ENCODE results near the gene WASF1.
A peak's percentile ranks its signal among the peaks of the same experiment; 100 is the strongest.

The WASF1 gene

GRCh38 chr6:110064744-110065524 is 114.5 kb downstream of the WASF1 start:
- H3K36me3 ChIP-seq (ENCODE audit: control insufficient read depth, insufficient read depth, low read length), result no peaks in the 10 kb centered on the region
- no peak overlapping the region for H3K27ac ChIP-seq (ENCODE audit: low read length)
- WGBS (ENCODE audit: insufficient coverage, insufficient read length), result no CpG with 5 or more reads among the region's 5 CpGs
- H3K4me3 ChIP-seq (ENCODE audit: low read length), result no peak overlapping the region
- no peaks in the 10 kb centered on the region for H3K9me3 ChIP-seq (ENCODE audit: control insufficient read depth, insufficient read depth, low read length)
- H3K27me3 ChIP-seq (ENCODE audit: control insufficient read depth, insufficient read depth, low read length), result no peaks in the 10 kb centered on the region
- H3K4me1 ChIP-seq (ENCODE audit: control insufficient read depth, insufficient read depth, low read length), result no peaks in the 10 kb centered on the region
- DNase-seq (ENCODE audit: low read depth, low spot score), result no peak

- no peaks in the 10 kb centered on the region for H3K4me1 ChIP-seq (ENCODE audit: control insufficient read depth, insufficient read depth, low read length)
- DNase-seq (ENCODE audit: low read depth, low spot score), result no peak
- WGBS (ENCODE audit: insufficient coverage, insufficient read length), result no CpG with 5 or more reads among the region's 6 CpGs
- no peak overlapping the region for H3K4me3 ChIP-seq (ENCODE audit: low read length)
- no peaks in the 10 kb centered on the region for H3K9me3 ChIP-seq (ENCODE audit: control insufficient read depth, insufficient read depth, low read length)
- H3K27ac ChIP-seq (ENCODE audit: low read length), result no peak overlapping the region
- no peaks in the 10 kb centered on the region for H3K27me3 ChIP-seq (ENCODE audit: control insufficient read depth, insufficient read depth, low read length)
- no peaks in the 10 kb centered on the region for H3K36me3 ChIP-seq (ENCODE audit: control insufficient read depth, insufficient read depth, low read length)
These were observed 115.7 kb downstream of the WASF1 start for GRCh38 chr6:110063594-110064263.

- Histone ChIP-seq H3K9me3 (ENCODE audit: control insufficient read depth, insufficient read depth, low read length) (no peaks in the 10 kb centered on the region), H3K36me3 (ENCODE audit: control insufficient read depth, insufficient read depth, low read length) (no peaks in the 10 kb centered on the region), H3K27ac (ENCODE audit: low read length) (no peak overlapping the region), H3K4me1 (ENCODE audit: control insufficient read depth, insufficient read depth, low read length) (no peaks in the 10 kb centered on the region), H3K4me3 (ENCODE audit: low read length) (no peak overlapping the region), H3K27me3 (ENCODE audit: control insufficient read depth, insufficient read depth, low read length) (no peaks in the 10 kb centered on the region)
- no peak for DNase-seq (ENCODE audit: low read depth, low spot score)
- no CpG with 5 or more reads among the region's 3 CpGs for WGBS (ENCODE audit: insufficient coverage, insufficient read length)
These were observed 124.1 kb downstream of the WASF1 start for GRCh38 chr6:110055387-110055735.

GRCh38 chr6:110054664-110055386 is 124.6 kb downstream of the WASF1 start:
- Histone ChIP-seq H3K27ac (ENCODE audit: low read length) (no peak overlapping the region), H3K4me3 (ENCODE audit: low read length) (no peak overlapping the region), H3K9me3 (ENCODE audit: control insufficient read depth, insufficient read depth, low read length) (no peaks in the 10 kb centered on the region), H3K4me1 (ENCODE audit: control insufficient read depth, insufficient read depth, low read length) (no peaks in the 10 kb centered on the region), H3K27me3 (ENCODE audit: control insufficient read depth, insufficient read depth, low read length) (no peaks in the 10 kb centered on the region), H3K36me3 (ENCODE audit: control insufficient read depth, insufficient read depth, low read length) (no peaks in the 10 kb centered on the region)
- no CpG with 5 or more reads among the region's 15 CpGs for WGBS (ENCODE audit: insufficient coverage, insufficient read length)
- DNase-seq (ENCODE audit: low read depth, low spot score), result no peak

GRCh38 chr6:110053395-110054240 is 125.9 kb downstream of the WASF1 start:
- H3K4me1 ChIP-seq (ENCODE audit: control insufficient read depth, insufficient read depth, low read length), result no peaks in the 10 kb centered on the region
- H3K9me3 ChIP-seq (ENCODE audit: control insufficient read depth, insufficient read depth, low read length), result no peaks in the 10 kb centered on the region
- H3K27me3 ChIP-seq (ENCODE audit: control insufficient read depth, insufficient read depth, low read length), result no peaks in the 10 kb centered on the region
- no peak overlapping the region for H3K4me3 ChIP-seq (ENCODE audit: low read length)
- no peaks in the 10 kb centered on the region for H3K36me3 ChIP-seq (ENCODE audit: control insufficient read depth, insufficient read depth, low read length)
- no CpG with 5 or more reads among the region's 5 CpGs for WGBS (ENCODE audit: insufficient coverage, insufficient read length)
- peak; percentile 50 for DNase-seq (ENCODE audit: low read depth, low spot score)
- H3K27ac ChIP-seq (ENCODE audit: low read length), result no peak overlapping the region

GRCh38 chr6:110050440-110050813 is 129.0 kb downstream of the WASF1 start:
- WGBS (ENCODE audit: insufficient coverage, insufficient read length), result no CpG with 5 or more reads among the region's 3 CpGs
- no peaks in the 10 kb centered on the region for H3K9me3 ChIP-seq (ENCODE audit: control insufficient read depth, insufficient read depth, low read length)
- no peaks in the 10 kb centered on the region for H3K4me1 ChIP-seq (ENCODE audit: control insufficient read depth, insufficient read depth, low read length)
- H3K27ac ChIP-seq (ENCODE audit: low read length), result no peak overlapping the region
- H3K27me3 ChIP-seq (ENCODE audit: control insufficient read depth, insufficient read depth, low read length), result no peaks in the 10 kb centered on the region
- no peak overlapping the region for H3K4me3 ChIP-seq (ENCODE audit: low read length)
- no peak for DNase-seq (ENCODE audit: low read depth, low spot score)
- no peaks in the 10 kb centered on the region for H3K36me3 ChIP-seq (ENCODE audit: control insufficient read depth, insufficient read depth, low read length)
